Measurements from ENCODE around the gene SMAD5. TPM values are rescaled to one million over a fixed set of nuclear protein-coding genes. Genes with fewer than 3 reads are reported as not detected.

SMAD5 gene
- total and polyA plus RNA-seq, 2 of the 8 experiments (the other 6 are each of a cell fraction or from before 2014, with no cell fraction given): 30.2 to 60.5 TPM

GRCh38 chr5:136108766-136109165 lies 23.9 kb upstream of the SMAD5 start (continued):
- TF ChIP-seq TEAD4 (IDR thresholded peaks at IDR 0.05; ENCODE audit: low read depth, low read length): no peak
- TF ChIP-seq RAD21 (IDR thresholded peaks at IDR 0.05 in 1 of 2, conservative IDR thresholded peaks at IDR 0.05 in 1 of 2; ENCODE audit: low read depth in 2 of 2, low read length in 2 of 2): no peak
- no peak for TF ChIP-seq RNF2 (IDR thresholded peaks at IDR 0.05; ENCODE audit: borderline replicate concordance, low read depth, low read length, missing control alignments, poor library complexity, severe bottlenecking)
- TF ChIP-seq GABPA (IDR thresholded peaks at IDR 0.05; ENCODE audit: borderline replicate concordance, insufficient read depth, low read length): no peak
- no peak for TF ChIP-seq BACH1 (IDR thresholded peaks at IDR 0.05; ENCODE audit: low read length)
- no peak for TF ChIP-seq JUND (IDR thresholded peaks at IDR 0.05; ENCODE audit: low read length)

Data from H1 (cell line).